NCI-H1436 treated with DMSO at 0.1 percent for 48 hours (cell line): Measurements from ENCODE around the gene NBEAL1.
"Not testable (repeated sequence)": the region's sequence is repeated elsewhere in the genome, so short reads cannot be mapped to it uniquely, and the experiment has no call there.

ENCODE experiments used
- DNase-seq: peaks from one replicate; lab custom pipeline; 2025; lab: John Stamatoyannopoulos, UW

Gene NBEAL1

GRCh38 chr2:203112342-203112741 is 97.7 kb downstream of the NBEAL1 start:
- DNase-seq: no peak

- not testable (repeated sequence) for DNase-seq
Measured at GRCh38 chr2:203115201-203115700, 100.6 kb downstream of the NBEAL1 start.

- no peak for DNase-seq
Measured at GRCh38 chr2:203122317-203122986, 107.8 kb downstream of the NBEAL1 start.

GRCh38 chr2:203126996-203127395 is 112.3 kb downstream of the NBEAL1 start:
- DNase-seq: no peak

GRCh38 chr2:203135105-203135504 is 120.4 kb downstream of the NBEAL1 start:
- no peak for DNase-seq

- DNase-seq: no peak
Measured at GRCh38 chr2:203143391-203143790, 128.7 kb downstream of the NBEAL1 start.

GRCh38 chr2:203149194-203149593 is 134.5 kb downstream of the NBEAL1 start:
- DNase-seq: no peak

- DNase-seq: no peak
Measured at GRCh38 chr2:203155406-203155805, 140.7 kb downstream of the NBEAL1 start.

GRCh38 chr2:203162722-203163121 is 148.0 kb downstream of the NBEAL1 start:
- not testable (repeated sequence) for DNase-seq

- no peak for DNase-seq
Measured at GRCh38 chr2:203164311-203164935, 149.7 kb downstream of the NBEAL1 start.

- no peak for DNase-seq
Measured at GRCh38 chr2:203167751-203168150, 153.1 kb downstream of the NBEAL1 start.

- DNase-seq: no peak
Measured at GRCh38 chr2:203170502-203170901, 155.8 kb downstream of the NBEAL1 start.

- no peak for DNase-seq
Measured at GRCh38 chr2:203175371-203175770, 160.7 kb downstream of the NBEAL1 start.

GRCh38 chr2:203177361-203177760 is 162.7 kb downstream of the NBEAL1 start:
- no peak for DNase-seq

GRCh38 chr2:203185864-203186263 is 171.2 kb downstream of the NBEAL1 start:
- no peak for DNase-seq

- not testable (repeated sequence) for DNase-seq
Measured at GRCh38 chr2:203190547-203190946, 175.9 kb downstream of the NBEAL1 start.

GRCh38 chr2:203191026-203191425 is 176.4 kb downstream of the NBEAL1 start:
- not testable (repeated sequence) for DNase-seq

- no peak for DNase-seq
Measured at GRCh38 chr2:203191961-203192360, 177.3 kb downstream of the NBEAL1 start.

GRCh38 chr2:203195331-203196036 is 180.8 kb downstream of the NBEAL1 start:
- DNase-seq: no peak

- no peak for DNase-seq
Measured at GRCh38 chr2:203200866-203201265, 186.2 kb downstream of the NBEAL1 start.

- no peak for DNase-seq
Measured at GRCh38 chr2:203201426-203201825, 186.8 kb downstream of the NBEAL1 start.

GRCh38 chr2:203209538-203209937 is 194.9 kb downstream of the NBEAL1 start:
- no peak for DNase-seq
